GM19025 (cell line): ENCODE results near the gene VRK3.
A peak's percentile ranks its signal among the peaks of the same experiment; 100 is the strongest.

Experiments
- ATAC-seq: cut with Tn5 transposase; IDR thresholded peaks from one replicate; pipeline ENCODE4 v1.9.1; 2021; ENCODE audit warnings: mild to moderate bottlenecking, low read depth, moderate library complexity; ENCODE audit not compliant: unreplicated experiment

VRK3 gene

GRCh38 chr19:50036908-50037307, 11.7 kb upstream of the VRK3 start:
- no peak for ATAC-seq

GRCh38 chr19:50030937-50031336, 5.8 kb upstream of the VRK3 start:
- no peak for ATAC-seq

GRCh38 chr19:50030225-50030624, 5.1 kb upstream of the VRK3 start:
- no peak for ATAC-seq

- no peak for ATAC-seq
Observed at GRCh38 chr19:50026550-50026906, 1.4 kb upstream of the VRK3 start.

- ATAC-seq: peak; percentile 56
Observed at GRCh38 chr19:50025794-50026549, 800 bp upstream of the VRK3 start, which contains the start of gene ZNF473. TSS of gene ZNF473 (plus strand) at chr19:50026005. CDS start at chr19:50031083, 5,078 bp downstream.

GRCh38 chr19:50024719-50025021, 502 bp downstream of the VRK3 start:
- no peak for ATAC-seq

- no peak for ATAC-seq
Observed at GRCh38 chr19:50022823-50023222, 2.3 kb downstream of the VRK3 start.

GRCh38 chr19:50020481-50020880, 4.7 kb downstream of the VRK3 start:
- ATAC-seq: no peak

- ATAC-seq: no peak
Observed at GRCh38 chr19:50016225-50016807, 8.9 kb downstream of the VRK3 start.

GRCh38 chr19:50008532-50008931, 16.6 kb downstream of the VRK3 start:
- ATAC-seq: no peak

- no peak for ATAC-seq
Observed at GRCh38 chr19:50007947-50008346, 17.2 kb downstream of the VRK3 start.

- ATAC-seq: no peak
Observed at GRCh38 chr19:50007170-50007569, 18.0 kb downstream of the VRK3 start.

- no peak for ATAC-seq
Observed at GRCh38 chr19:50005428-50005827, 19.7 kb downstream of the VRK3 start.

GRCh38 chr19:50003810-50004419, 21.3 kb downstream of the VRK3 start:
- ATAC-seq: no peak

GRCh38 chr19:50003254-50003788, 21.9 kb downstream of the VRK3 start:
- no peak for ATAC-seq

GRCh38 chr19:50002386-50002960, 22.7 kb downstream of the VRK3 start:
- ATAC-seq: no peak

- ATAC-seq: no peak
Observed at GRCh38 chr19:50001775-50002174, 23.4 kb downstream of the VRK3 start.

GRCh38 chr19:50000841-50001557, 24.2 kb downstream of the VRK3 start:
- ATAC-seq: no peak

- no peak for ATAC-seq
Observed at GRCh38 chr19:50000038-50000840, 24.9 kb downstream of the VRK3 start.
